ENCODE data around the gene RIMBP3C.
"Not testable (repeated sequence)": the region's sequence is repeated elsewhere in the genome, so short reads cannot be mapped to it uniquely, and the experiment has no call there.

The RIMBP3C gene

DNA sequence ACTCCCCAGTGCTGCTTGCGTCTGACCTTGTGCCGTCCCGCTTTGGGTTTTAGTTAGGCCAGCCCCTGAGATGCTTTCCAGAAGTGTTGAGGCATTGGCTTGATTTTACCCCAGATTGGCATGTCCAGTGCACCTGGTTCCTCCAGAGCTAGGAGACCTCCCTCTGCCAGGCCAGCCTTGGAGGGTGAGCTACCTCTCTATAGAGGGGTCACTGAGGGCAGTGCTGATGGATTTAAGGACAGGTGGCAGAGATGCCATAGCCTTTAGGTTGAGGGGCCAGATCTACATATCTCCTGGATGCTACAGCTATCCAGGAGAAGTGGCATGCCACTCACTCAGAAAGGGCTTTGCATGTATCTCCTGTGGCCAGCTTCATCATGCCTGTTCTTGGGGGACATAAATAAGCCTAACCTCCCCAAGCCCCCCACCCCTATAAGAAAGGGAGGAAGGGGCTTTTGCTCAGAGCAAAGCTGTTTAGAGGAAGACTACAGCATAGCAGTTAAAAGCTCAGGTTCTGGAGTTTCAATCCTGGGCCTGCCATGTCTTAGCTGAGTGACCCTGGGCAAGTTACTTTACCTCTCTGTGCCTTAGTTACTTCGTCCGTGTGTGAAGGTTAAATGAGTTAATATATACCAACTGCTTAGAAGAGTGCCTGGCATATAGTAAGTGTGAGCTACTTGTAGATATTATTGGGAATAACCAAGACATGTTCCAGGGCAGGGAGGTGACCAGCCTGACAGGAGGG, 22.7 kb upstream of the RIMBP3C start:
- DNase-seq = no peak

- no peak for DNase-seq
Observed at GRCh38 chr22:21573293-21573734, 22.1 kb upstream of the RIMBP3C start.

GRCh38 chr22:21571679-21572078, 20.4 kb upstream of the RIMBP3C start:
- DNase-seq = no peak

DNA sequence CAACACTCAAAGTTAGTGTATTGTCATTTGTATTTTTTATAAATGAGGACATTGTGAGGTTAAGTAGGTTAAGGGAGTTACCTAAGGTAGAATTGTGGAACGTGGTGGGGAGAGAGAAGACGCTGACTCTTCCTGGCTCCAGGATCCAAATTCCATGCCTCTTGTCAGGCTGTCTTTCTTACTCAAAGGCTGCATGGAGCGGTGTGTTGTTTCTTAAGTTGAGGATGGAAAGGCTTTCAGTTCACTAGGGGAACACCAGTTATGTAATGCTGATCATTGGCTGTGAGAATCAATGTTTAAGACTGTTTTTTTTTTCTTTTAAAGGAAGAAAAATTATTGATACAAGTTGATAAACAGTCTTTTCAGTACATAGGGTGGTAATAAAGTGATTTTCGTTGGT, 19.1 kb upstream of the RIMBP3C start:
- DNase-seq = no peak

DNA sequence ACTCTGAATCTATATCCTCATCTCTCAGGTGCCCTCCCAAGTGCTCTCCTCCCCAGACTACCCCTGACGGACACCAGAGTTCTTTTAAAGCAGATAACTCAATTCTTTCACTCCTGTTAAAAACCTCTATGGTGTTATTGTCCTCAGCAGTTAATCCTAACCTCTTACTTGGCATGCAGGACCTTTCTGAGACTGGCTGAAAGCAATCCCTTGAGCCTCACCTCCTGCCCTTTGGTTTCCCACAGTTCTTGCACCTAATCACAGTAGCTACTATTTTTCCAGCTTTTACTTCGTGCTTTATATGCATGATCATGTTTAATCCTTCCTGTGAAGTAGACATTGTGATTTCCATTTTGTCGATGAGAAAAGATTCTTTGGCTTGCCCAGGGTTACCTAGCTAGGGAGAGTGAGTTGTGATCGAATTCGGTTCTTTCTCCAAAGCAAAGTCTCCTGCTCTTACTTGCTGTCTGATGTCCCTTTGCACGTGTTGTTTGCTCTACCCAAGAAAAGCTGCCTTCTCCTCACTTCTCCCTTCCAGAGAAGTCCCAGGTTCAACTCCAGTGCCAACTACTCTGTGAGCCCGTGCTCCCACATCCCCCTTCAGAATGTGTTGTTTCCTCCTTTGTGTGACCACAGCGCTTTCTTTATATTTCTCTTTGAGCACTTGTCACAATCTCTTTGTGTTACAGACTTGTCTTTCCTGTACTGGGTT, 18.4 kb upstream of the RIMBP3C start:
- DNase-seq = peak; percentile 70 to 76

GRCh38 chr22:21569076-21569427, 17.8 kb upstream of the RIMBP3C start:
- DNase-seq = not testable (repeated sequence)

DNA sequence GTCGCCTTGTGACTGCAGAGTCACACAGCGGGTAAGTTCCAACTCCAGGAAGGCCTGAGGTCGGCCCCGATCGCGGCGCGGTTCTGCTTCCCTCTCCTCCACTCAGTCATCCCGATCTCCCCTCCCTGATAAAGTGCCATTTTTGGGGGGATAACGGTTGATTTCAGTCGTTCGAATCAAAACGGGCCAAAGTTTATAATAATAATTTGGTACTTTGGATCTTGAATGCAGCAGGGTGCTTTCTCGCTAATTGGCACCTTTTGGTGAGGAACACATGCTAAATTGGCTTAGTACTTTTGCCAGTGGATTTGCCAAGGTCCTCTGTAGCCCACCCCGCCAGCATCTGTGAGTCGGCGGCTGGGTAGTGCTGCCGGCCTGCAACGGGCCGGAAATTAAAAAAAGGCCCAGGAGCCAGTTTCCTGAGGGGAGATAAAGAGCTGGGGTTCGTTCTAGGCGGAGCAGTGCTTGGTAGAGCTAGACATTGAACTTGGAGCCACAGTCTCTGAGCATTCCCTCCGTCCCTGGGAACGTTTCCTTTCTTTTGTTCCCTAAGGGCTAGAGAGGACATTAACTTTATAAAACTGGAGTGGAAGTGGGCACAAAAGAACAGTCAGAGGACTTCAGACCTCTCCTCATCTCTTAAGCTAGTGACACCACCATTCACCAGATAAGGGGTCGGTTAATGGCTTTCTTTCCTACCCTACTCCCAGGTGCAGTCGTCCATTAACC, 17.2 kb upstream of the RIMBP3C start:
- peak; percentile 37 to 63 for DNase-seq

- peak; percentile 71 to 84 for DNase-seq
Observed at GRCh38 chr22:21567456-21568346, 16.4 kb upstream of the RIMBP3C start, which contains the start of gene UBE2L3. Gene UBE2L3 (plus strand): TSS chr22:21567714. CDS start chr22:21567745, 31 bp downstream.

GRCh38 chr22:21564411-21564810, 13.2 kb upstream of the RIMBP3C start:
- DNase-seq = no peak

GRCh38 chr22:21563912-21564311, 12.7 kb upstream of the RIMBP3C start:
- no peak for DNase-seq

GRCh38 chr22:21560657-21561056, 9.4 kb upstream of the RIMBP3C start:
- DNase-seq = not testable (repeated sequence)

DNA sequence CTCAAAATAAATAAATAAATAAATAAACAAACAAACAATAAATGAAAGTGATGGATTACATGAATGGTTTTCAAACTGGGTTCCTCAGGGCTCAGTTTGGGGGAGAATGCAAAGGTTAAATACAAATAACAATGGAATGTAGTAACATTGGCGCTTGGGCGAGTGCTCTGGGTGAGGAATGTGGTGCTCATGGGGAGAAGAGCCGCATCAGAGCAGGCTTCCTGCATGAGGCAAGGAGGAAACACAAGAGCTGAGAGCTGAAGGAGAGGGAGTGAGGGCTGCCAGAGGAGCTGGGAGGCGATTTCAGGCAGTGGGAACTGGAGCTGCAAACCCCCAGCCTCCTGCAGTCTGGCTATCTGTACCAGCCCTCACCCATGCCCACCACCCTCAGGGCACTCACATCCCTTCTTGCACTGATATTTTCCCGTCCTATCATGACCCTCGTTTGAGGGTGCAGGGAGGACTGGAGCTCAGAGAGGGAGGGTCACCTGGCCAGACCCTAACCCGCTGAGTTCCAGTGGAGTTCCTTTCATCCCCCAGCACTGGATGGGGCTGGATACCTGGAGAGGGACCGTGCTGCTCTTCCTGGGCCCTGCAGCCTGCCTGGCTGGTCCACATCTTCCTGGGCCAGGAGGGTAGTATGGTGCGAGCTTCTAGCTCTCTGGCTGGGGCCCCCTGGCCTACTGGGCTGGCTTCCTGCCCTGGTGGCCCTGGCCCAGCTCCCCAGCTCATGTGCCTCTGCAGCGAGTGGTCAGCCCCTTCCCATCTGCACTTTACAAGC, 8.3 kb upstream of the RIMBP3C start:
- DNase-seq = not testable (repeated sequence)

GRCh38 chr22:21550678-21551047, 598 bp downstream of the RIMBP3C start:
- DNase-seq = not testable (repeated sequence)

GRCh38 chr22:21550008-21550677, 1.1 kb downstream of the RIMBP3C start:
- not testable (repeated sequence) for DNase-seq

DNA sequence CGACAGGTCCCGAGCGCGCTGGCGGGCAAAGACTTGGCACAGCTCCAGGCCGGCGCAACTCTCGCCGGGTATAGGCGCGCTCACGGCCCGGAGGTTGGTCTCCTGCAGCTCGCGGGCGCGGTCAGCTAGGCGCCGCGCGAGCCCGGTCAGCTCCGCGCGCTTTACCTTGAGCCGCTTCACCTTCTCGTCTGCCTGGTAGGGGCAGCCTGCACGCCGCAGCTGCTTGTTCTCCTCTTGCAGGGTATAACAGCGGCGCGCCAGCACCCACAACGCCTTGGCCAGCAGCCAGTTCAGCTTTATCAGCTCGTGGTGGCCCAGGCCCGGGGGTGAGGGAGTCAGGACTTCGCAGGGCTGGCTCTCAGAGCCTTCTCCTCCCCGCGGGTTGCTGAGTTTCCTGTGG, 1.7 kb downstream of the RIMBP3C start:
- not testable (repeated sequence) for DNase-seq

DNA sequence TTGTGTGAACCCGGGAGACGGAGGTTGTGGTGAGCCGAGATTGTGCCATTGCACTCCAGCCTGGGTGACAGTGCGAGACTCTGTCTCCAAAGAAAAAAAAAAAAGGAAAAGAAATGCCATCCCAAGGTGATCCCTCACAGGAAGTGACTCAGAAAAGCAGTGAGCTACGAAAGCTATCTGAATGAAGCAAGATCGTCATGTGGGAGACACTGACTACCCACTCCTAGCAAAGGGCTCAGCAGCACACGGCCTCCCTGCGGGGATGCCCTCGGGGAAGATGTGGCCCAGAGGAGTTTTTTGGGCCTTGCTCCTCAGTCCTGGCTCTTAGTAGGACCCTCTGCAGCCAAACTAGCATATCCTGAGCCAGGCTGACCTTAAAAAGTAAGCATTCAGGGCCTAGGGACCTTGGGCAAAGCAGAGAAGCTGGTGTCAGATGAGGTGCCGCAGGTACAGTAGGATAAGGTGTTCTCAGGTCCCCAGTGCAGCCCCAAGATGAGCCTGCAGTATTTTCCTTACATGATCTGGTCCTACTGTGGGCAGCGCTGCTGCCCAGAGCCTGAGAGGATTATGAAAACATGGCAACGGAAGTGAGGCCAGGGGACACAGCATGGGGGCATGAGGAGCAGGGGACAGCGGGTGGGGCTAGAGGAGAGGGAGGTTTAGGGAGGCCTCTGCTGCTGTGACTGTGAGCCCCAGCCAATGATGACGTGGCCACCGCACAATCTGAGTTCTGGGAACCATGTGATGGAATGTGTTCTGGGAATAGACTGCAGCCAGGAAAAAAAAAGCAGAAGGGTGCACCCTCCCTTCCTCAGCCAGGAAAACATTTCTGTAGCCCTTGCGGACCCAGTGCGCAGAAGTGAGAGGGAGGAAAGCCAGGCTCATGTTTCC, 6.6 kb downstream of the RIMBP3C start:
- DNase-seq = not testable (repeated sequence)

DNA sequence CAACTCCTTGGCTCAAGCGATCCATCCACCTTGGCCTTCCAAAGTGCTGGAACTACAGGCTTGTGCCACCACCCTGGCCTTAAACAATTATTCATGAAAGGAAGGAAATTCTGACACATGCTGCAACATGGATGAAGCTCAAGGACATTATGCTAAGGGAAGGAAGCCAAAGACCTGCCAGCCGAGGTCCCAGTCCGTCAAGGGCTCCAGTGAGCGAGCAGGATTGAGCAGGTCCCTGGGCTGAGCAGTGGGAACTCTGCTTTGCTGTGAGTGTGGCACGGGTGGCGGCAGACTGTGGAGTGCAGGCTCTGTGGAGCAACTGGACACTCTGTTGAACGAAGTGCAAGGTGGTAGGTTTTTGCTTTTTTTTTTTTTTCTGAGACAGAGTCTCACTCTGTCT, 11.4 kb downstream of the RIMBP3C start:
- not testable (repeated sequence) for DNase-seq

- DNase-seq = not testable (repeated sequence)
Observed at GRCh38 chr22:21532863-21533648, 18.2 kb downstream of the RIMBP3C start.

GRCh38 chr22:21531525-21531924, 19.7 kb downstream of the RIMBP3C start:
- DNase-seq = not testable (repeated sequence)

Measured in inflammatory macrophage (primary cell).